Measurements from ENCODE around the gene ITFG1. TPM values are rescaled to one million over a fixed set of nuclear protein-coding genes. Genes with fewer than 3 reads are reported as not detected.

Gene ITFG1
- total RNA-seq, 1 experiment from 2014 or later, result 18.0 TPM

- no peak overlapping the region for H2BK5ac ChIP-seq (ENCODE audit: insufficient read length, low read length)
- no peaks in the 10 kb centered on the region for H3K27me3 ChIP-seq (ENCODE audit: insufficient read depth, low read length)
- H3K18ac ChIP-seq (ENCODE audit: insufficient read length, low read depth, low read length), result no peak overlapping the region
- TF ChIP-seq CTCF (conservative IDR thresholded peaks at IDR 0.05), result no peak
- no peak overlapping the region for H3K14ac ChIP-seq (ENCODE audit: insufficient read depth, low read length)
- H3K79me2 ChIP-seq (ENCODE audit: insufficient read depth, low read length), result no peaks in the 10 kb centered on the region
- no peak overlapping the region for H4K5ac ChIP-seq (ENCODE audit: insufficient read length, low read depth, low read length)
- H2BK12ac ChIP-seq (ENCODE audit: insufficient read length, low read depth, low read length), result no peak overlapping the region
- H3T11ph ChIP-seq (ENCODE audit: low read length), result no peak overlapping the region
- H3K27ac Mint-ChIP-seq, result no peak overlapping the region
- H3K27ac ChIP-seq (ENCODE audit: insufficient read length, low read depth, low read length), result no peak overlapping the region
- H3K9me3 ChIP-seq (ENCODE audit: control insufficient read depth, low read depth, low read length), result no peaks in the 10 kb centered on the region
- no peak overlapping the region for H4K91ac ChIP-seq (ENCODE audit: insufficient read length, low read depth, low read length)
- H3K56ac ChIP-seq (ENCODE audit: insufficient read length, low read depth, low read length), result no peak overlapping the region
- no peak overlapping the region for H2AFZ ChIP-seq (ENCODE audit: low read length)
- no peak overlapping the region for H3K9ac ChIP-seq (ENCODE audit: extremely low read depth, insufficient read length, low read length)
- H3K27me3 Mint-ChIP-seq (ENCODE audit: low read depth), result no peaks in the 10 kb centered on the region; the same call in 1 of the 2 replicates
- no peak overlapping the region for H3K23ac ChIP-seq (ENCODE audit: insufficient read length, low read depth, low read length)
- peaks cover 6% of the 10 kb centered on the region for H3K23me2 ChIP-seq (ENCODE audit: insufficient read length, low read depth, low read length, poor library complexity, severe bottlenecking)
- no peaks in the 10 kb centered on the region for H4K20me1 ChIP-seq (ENCODE audit: control insufficient read depth, insufficient read depth, insufficient read length)
- H3K9me3 Mint-ChIP-seq, result no peaks in the 10 kb centered on the region
- H2BK15ac ChIP-seq (ENCODE audit: low read depth, low read length), result no peak overlapping the region
- H3K4me1 Mint-ChIP-seq, result peaks cover 25 to 31% of the 10 kb centered on the region in 2 experiments
- no peak overlapping the region for H3K4ac ChIP-seq (ENCODE audit: low read depth, low read length)
- no peak overlapping the region for H2BK120ac ChIP-seq (ENCODE audit: low read depth, low read length, poor library complexity, severe bottlenecking)
- H3K4me3 Mint-ChIP-seq, result no peak overlapping the region
- no peak overlapping the region for H3K4me2 ChIP-seq (ENCODE audit: insufficient read depth, insufficient read length, low read length)
- no peaks in the 10 kb centered on the region for H3K79me1 ChIP-seq (ENCODE audit: insufficient read depth, low read depth, low read length, poor library complexity, severe bottlenecking)
- no CpG with 5 or more reads among the region's 2 CpGs for WGBS (ENCODE audit: extremely low coverage, insufficient read length, low lambda C conversion rate)
- H2BK20ac ChIP-seq (ENCODE audit: low read depth, low read length, poor library complexity, severe bottlenecking), result no peak overlapping the region
- H4K8ac ChIP-seq (replicated peaks; ENCODE audit: insufficient read length, low read depth, low read length), result no peak overlapping the region
- no peak overlapping the region for H2AK5ac ChIP-seq (ENCODE audit: insufficient read length, low read length)
- DNase-seq, result no peak
- H3K36me3 Mint-ChIP-seq (ENCODE audit: insufficient read depth in 1 of 3, low read depth in 3 of 3), result no peaks in the 10 kb centered on the region
- H3K4me1 ChIP-seq (ENCODE audit: insufficient read depth, low read length), result no peaks in the 10 kb centered on the region
Observed at GRCh38 chr16:47465919-47466630, 5.2 kb upstream of the ITFG1 start.
